Measurements from ENCODE around the gene DCDC1.

Gene DCDC1

DNA sequence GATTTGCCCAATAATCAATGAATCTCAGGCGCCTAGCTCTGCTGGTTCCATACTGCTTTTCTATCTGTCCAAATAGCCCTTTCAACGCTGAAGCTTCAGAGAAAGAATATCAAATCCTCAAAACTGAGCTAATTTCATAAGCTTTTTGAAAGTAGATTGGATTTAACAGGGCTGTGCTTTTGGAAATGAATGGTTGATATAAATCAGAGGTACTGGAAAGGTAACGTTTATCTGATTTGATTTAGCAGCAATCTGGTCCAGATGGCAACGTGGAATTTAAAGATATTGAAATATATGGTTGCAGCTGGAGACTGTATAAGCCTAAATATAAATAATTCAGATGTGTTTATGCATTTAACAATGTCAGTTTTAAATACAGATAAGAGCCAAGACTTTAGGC, 553.9 kb downstream of the DCDC1 start:
- TF ChIP-seq REST (IDR thresholded peaks at IDR 0.05; ENCODE audit: insufficient read depth in 1 of 2, low read depth in 2 of 2, low read length in 2 of 2): no peak

DNA sequence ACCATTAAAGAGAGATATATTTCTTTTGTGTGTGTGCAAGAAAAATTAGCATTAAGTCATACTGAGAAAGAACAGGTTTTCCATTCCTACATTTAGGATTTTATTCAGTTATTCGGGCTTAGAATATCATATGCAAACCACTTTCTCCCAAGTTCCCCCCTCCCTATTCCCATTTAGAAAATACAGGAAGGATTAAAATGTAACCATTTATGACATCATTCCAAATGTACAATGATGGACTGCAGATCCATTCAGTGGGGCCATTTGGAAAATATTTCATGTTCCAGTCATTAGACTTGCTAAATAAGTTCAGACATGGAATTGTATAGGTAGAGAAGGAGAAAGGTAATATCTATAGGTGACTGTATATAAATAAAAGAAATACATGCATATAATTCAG, 554.8 kb downstream of the DCDC1 start:
- TF ChIP-seq SIN3A (IDR thresholded peaks at IDR 0.05; ENCODE audit: borderline replicate concordance, insufficient read depth, low read length): no peak

Measured in PFSK-1 (cell line).